ENCODE data around the gene USH1G. TPM values are rescaled to one million over a fixed set of nuclear protein-coding genes. Genes with fewer than 3 reads are reported as not detected.

The USH1G gene
- total RNA-seq, 1 donor from 2014 or later = 3.9 TPM

GRCh38 chr17:74868908-74869255, 54.2 kb downstream of the USH1G start:
- no peaks in the 10 kb centered on the region for H3K9me3 Mint-ChIP-seq
- no peak for TF ChIP-seq CTCF (IDR thresholded peaks at IDR 0.05; ENCODE audit: unreplicated experiment)
- no peaks in the 10 kb centered on the region for H3K27me3 Mint-ChIP-seq (ENCODE audit: low read depth)
- H3K36me3 Mint-ChIP-seq = peaks cover 10% of the 10 kb centered on the region
- peaks cover 34% of the 10 kb centered on the region for H3K4me1 Mint-ChIP-seq
- no peak overlapping the region for H3K4me3 Mint-ChIP-seq
- no peak for DNase-seq (ENCODE audit: low spot score in 2 of 2, unreplicated experiment in 2 of 2)
- H3K27ac Mint-ChIP-seq = no peak overlapping the region

GRCh38 chr17:74868251-74868907, 54.7 kb downstream of the USH1G start:
- no peak overlapping the region for H3K27ac Mint-ChIP-seq
- DNase-seq (ENCODE audit: low spot score in 2 of 2, unreplicated experiment in 2 of 2) = no peak
- H3K9me3 Mint-ChIP-seq = no peaks in the 10 kb centered on the region
- TF ChIP-seq CTCF (IDR thresholded peaks at IDR 0.05; ENCODE audit: unreplicated experiment) = no peak
- no peak overlapping the region for H3K4me3 Mint-ChIP-seq
- peaks cover 4% of the 10 kb centered on the region for H3K27me3 Mint-ChIP-seq (ENCODE audit: low read depth)
- peaks cover 30% of the 10 kb centered on the region for H3K4me1 Mint-ChIP-seq
- H3K36me3 Mint-ChIP-seq = peaks cover 14% of the 10 kb centered on the region

GRCh38 chr17:74866198-74866835, 56.7 kb downstream of the USH1G start:
- H3K36me3 Mint-ChIP-seq = peaks cover 15% of the 10 kb centered on the region
- no peaks in the 10 kb centered on the region for H3K9me3 Mint-ChIP-seq
- no peak overlapping the region for H3K27ac Mint-ChIP-seq
- peaks cover 22% of the 10 kb centered on the region for H3K4me1 Mint-ChIP-seq
- no peak for TF ChIP-seq CTCF (IDR thresholded peaks at IDR 0.05; ENCODE audit: unreplicated experiment)
- peaks cover 19% of the 10 kb centered on the region for H3K27me3 Mint-ChIP-seq (ENCODE audit: low read depth)
- no peak overlapping the region for H3K4me3 Mint-ChIP-seq
- no peak for DNase-seq (ENCODE audit: low spot score in 2 of 2, unreplicated experiment in 2 of 2)

Other genes with a start within 250 kb of the USH1G start
- not detected in 3 replicates for gene CD300LF, start 210.3 kb downstream of the USH1G start, total RNA-seq
- gene RAB37, start 186.0 kb downstream of the USH1G start, total RNA-seq = 0.16 to 0.38 TPM (median 0.24 TPM) in 3 replicates
- 34.4 to 36.2 TPM (median 34.8 TPM) in 3 replicates for gene NHERF1, start 174.6 kb downstream of the USH1G start, total RNA-seq
- gene NAT9, start 146.9 kb downstream of the USH1G start, total RNA-seq = 78.2 to 83.7 TPM (median 83.1 TPM) in 3 replicates
- 0.16 to 0.29 TPM (median 0.18 TPM) in 3 replicates for gene GRIN2C, start 63.4 kb downstream of the USH1G start, total RNA-seq
- gene FDXR, start 50.3 kb downstream of the USH1G start, total RNA-seq = 20.4 to 23.0 TPM (median 22.5 TPM) in 3 replicates
- gene FADS6, start 29.6 kb downstream of the USH1G start, total RNA-seq = 0.14 to 0.85 TPM in 2 of 3 replicates, not detected in the other
- not detected in 3 replicates for gene OTOP2, start 1.0 kb upstream of the USH1G start, total RNA-seq
- gene OTOP3, start 12.6 kb upstream of the USH1G start, total RNA-seq = not detected in 3 replicates
- gene HID1, start 49.5 kb upstream of the USH1G start, total RNA-seq = 50.7 to 56.3 TPM (median 54.2 TPM) in 3 replicates
- 22.6 to 23.1 TPM (median 22.8 TPM) in 3 replicates for gene CDR2L, start 64.4 kb upstream of the USH1G start, total RNA-seq
- gene MRPL58, start 89.4 kb upstream of the USH1G start, total RNA-seq = 18.3 to 22.6 TPM (median 20.7 TPM) in 3 replicates
- gene ATP5PD, start 123.7 kb upstream of the USH1G start, total RNA-seq = 153 to 161 TPM (median 153 TPM) in 3 replicates
- gene KCTD2, start 124.0 kb upstream of the USH1G start, total RNA-seq = 24.1 to 26.4 TPM (median 26.1 TPM) in 3 replicates
- 46.4 to 49.5 TPM (median 46.9 TPM) in 3 replicates for gene SLC16A5, start 164.7 kb upstream of the USH1G start, total RNA-seq
- gene ARMC7, start 186.7 kb upstream of the USH1G start, total RNA-seq = 11.3 to 12.0 TPM (median 11.4 TPM) in 3 replicates
- 44.3 to 51.0 TPM (median 46.8 TPM) in 3 replicates for gene NT5C, start 208.5 kb upstream of the USH1G start, total RNA-seq
- 121 to 132 TPM (median 124 TPM) in 3 replicates for gene JPT1, start 231.3 kb upstream of the USH1G start, total RNA-seq

All from mesothelial cell of epicardium (in vitro differentiated cells).